HUDEP-2 (cell line): Measurements from ENCODE around the gene NUDT15.
"Not testable (repeated sequence)": the region's sequence is repeated elsewhere in the genome, so short reads cannot be mapped to it uniquely, and the experiment has no call there.

Experiments
- DNase-seq, 76 experiments: peaks; one replicate each; lab custom pipeline; 2025; ENCODE audit not compliant: unreplicated experiment in 76 of 76; lab: John Stamatoyannopoulos, UW

The NUDT15 gene

GRCh38 chr13:48040896-48041295 lies 3.4 kb downstream of the NUDT15 start:
- no peak for DNase-seq

GRCh38 chr13:48042894-48043293 lies 5.4 kb downstream of the NUDT15 start:
- no peak for DNase-seq

GRCh38 chr13:48043789-48044503 lies 6.4 kb downstream of the NUDT15 start:
- DNase-seq = no peak

GRCh38 chr13:48050550-48050949 lies 13.0 kb downstream of the NUDT15 start:
- no peak for DNase-seq

GRCh38 chr13:48054601-48055000 lies 17.1 kb downstream of the NUDT15 start:
- DNase-seq = no peak

- no peak for DNase-seq
Measured at GRCh38 chr13:48055712-48056111, 18.2 kb downstream of the NUDT15 start.

GRCh38 chr13:48058536-48058935 lies 21.0 kb downstream of the NUDT15 start:
- not testable (repeated sequence) for DNase-seq

GRCh38 chr13:48059951-48060350 lies 22.4 kb downstream of the NUDT15 start:
- DNase-seq = not testable (repeated sequence)

- peak in 57 of 76 experiments; percentile 1 to 87 (median 30) for DNase-seq
Measured at GRCh38 chr13:48066310-48066989, 28.9 kb downstream of the NUDT15 start.

- peak in 7 of 76 experiments; percentile 1 to 22 (median 8) for DNase-seq
Measured at GRCh38 chr13:48068036-48068435, 30.5 kb downstream of the NUDT15 start.

- DNase-seq = no peak
Measured at GRCh38 chr13:48068952-48069351, 31.4 kb downstream of the NUDT15 start.

- no peak for DNase-seq
Measured at GRCh38 chr13:48069573-48069972, 32.0 kb downstream of the NUDT15 start.

GRCh38 chr13:48070942-48071341 lies 33.4 kb downstream of the NUDT15 start:
- no peak for DNase-seq

GRCh38 chr13:48072304-48072703 lies 34.8 kb downstream of the NUDT15 start:
- no peak for DNase-seq

- no peak for DNase-seq
Measured at GRCh38 chr13:48072787-48073186, 35.3 kb downstream of the NUDT15 start.

- DNase-seq = no peak
Measured at GRCh38 chr13:48074006-48074405, 36.5 kb downstream of the NUDT15 start.

- peak in 14 of 76 experiments; percentile 1 to 38 (median 12) for DNase-seq
Measured at GRCh38 chr13:48078251-48078656, 40.7 kb downstream of the NUDT15 start.

GRCh38 chr13:48081739-48082138 lies 44.2 kb downstream of the NUDT15 start:
- DNase-seq = no peak

- no peak for DNase-seq
Measured at GRCh38 chr13:48086272-48086671, 48.7 kb downstream of the NUDT15 start.

- no peak for DNase-seq
Measured at GRCh38 chr13:48093588-48093987, 56.1 kb downstream of the NUDT15 start.

- DNase-seq = peak in 9 of 76 experiments; percentile 4 to 56 (median 25)
Measured at GRCh38 chr13:48094404-48094780, 56.9 kb downstream of the NUDT15 start.
